ENCODE data around the gene NECAB2.

The NECAB2 gene

DNA sequence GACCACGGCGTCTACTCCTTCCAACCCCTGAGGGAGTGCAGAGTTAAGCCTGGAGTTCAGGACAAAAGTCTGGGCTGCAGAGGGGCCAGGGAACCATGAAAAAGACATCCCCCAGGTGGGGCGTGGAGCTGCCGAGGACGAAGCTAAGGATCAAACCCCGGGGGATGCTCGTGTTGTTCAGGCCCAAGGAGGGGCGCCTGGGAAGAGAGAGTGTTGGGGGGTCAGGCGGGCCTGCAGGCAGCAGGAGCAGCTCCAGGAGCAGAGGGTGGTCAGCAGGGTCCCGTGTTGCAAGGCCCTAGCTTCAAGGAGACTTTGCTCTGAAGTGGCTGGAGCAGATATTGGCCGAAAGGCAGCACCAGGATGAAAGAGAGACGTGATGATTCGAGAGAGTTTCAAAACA, 26.7 kb downstream of the NECAB2 start:
- no peak for DNase-seq

DNA sequence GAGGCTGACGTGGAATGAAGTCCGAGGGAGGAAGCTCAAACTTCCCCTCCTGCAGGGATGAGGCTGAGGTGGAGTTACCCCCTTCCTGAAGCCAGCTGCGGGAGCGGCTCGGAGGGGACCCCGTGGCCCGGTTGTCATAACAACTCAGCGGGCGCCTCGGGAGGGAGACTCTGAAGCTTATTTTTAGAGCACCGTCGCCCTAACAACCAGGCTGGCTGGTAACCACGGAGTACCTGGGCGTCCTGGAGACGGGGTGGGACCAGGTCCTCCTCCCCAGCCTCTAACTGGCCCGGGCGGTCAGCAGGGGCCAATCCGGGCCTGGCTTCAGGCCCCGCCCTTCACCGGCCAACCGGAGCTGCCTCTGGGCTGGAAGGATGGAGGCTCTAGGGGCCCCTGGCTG, 27.7 kb downstream of the NECAB2 start:
- DNase-seq, result peak; percentile 92

DNA sequence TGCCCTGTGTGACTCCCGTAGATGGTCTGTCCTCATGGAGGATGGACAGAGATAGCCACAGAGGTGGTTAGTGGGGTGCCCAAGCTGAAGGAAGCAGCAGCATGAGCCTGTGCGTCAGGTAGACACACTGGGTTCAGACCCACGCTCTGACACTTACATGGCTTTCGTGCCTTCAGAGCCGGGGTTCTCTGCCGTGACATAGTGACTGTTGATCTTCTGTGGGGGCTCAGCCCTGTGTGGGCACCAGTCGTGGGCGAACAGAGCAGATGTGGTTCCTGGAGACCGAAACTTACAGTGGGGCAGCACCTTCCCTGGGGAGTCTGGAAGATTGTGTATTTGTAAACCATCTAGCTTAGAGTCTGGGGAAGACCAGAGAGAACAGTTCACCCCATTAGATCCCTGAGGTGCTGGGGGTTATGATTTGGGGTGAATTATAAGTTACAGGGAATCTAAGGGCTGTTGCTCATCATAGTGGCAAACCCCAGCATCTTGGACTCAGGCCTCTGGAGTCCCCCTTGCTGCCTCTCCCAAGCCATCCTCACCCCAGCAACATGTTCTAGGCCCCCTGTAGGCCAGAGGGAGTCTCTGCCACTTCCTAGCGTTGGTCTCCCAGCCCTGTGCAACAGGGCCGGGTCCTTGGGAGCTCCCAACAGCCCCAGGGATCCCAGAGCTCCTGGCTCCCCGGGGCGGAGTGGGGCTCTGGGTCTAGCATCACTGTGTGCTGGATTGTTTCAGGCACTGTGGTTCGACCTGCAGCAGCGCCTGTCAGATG, 28.6 kb downstream of the NECAB2 start:
- DNase-seq, result peak; percentile 44

DNA sequence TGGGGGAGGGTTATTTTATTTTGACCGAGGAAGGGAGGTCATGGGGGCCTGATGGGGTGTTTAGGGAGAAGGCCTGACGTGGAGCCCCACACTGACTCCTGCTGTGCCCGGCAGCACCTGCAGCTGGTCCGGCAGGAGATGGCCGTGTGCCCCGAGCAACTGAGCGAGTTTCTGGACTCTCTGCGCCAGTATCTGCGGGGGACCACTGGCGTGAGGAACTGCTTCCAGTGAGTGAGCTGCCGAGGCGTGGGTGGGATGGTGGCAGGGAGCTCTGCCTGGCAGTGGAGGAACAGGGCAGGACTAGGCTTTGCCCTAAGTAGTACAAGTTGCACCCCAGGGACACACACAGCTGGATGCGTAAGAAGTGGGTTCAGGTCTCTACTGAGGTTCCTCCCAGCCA, 30.0 kb downstream of the NECAB2 start:
- no peak for DNase-seq

DNA sequence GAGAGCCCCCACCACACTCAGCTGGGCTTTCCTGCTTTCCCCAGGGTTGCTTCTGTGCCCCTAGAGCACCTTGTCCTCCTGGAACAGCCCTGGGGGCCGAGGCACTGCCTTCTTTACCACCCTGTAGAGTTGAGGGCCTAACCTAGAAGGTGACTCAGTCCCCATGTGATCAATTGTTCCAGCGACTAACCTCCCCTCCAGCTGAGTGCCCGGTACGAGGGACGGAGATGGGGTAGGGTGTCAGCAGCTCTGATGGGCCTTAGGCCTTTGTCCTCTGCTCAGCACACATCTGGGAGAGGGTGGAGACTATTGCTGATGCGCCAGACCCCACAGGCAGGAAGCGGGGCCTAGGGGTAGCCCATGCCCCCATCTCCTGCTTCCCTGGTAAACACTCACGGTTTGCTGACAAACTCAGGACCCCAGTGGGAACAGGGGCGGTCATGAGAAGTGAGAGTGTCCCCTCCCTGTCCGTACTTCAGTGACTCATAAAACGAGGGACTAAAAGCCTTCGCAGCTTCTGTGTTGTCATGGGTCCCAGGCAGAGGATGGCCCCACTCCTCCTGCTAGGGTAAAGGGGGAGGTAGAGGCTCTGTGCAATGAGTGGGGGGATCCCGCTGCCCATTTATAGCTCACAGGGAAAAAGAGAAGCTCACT, 33.1 kb downstream of the NECAB2 start:
- DNase-seq, result no peak

DNA sequence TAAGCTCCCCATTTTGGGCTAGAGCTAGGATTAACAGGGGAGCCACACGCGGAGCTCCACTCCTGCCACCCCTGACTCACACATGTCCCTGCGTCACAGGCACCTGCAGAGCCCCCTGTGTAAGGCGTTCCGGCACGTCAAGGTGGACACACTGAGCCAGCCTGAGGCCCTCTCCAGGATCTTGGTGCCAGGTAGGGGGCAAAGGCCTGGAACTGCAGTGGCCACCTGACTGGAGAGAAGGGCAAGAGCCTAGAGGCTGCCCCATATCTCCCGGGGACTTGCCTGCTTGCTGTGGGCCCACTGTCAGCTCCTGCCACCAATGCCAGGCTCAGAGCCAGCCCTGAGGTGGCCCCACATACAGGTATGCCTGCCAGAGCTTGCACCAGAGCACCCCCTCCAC, 33.7 kb downstream of the NECAB2 start:
- DNase-seq, result no peak

DNA sequence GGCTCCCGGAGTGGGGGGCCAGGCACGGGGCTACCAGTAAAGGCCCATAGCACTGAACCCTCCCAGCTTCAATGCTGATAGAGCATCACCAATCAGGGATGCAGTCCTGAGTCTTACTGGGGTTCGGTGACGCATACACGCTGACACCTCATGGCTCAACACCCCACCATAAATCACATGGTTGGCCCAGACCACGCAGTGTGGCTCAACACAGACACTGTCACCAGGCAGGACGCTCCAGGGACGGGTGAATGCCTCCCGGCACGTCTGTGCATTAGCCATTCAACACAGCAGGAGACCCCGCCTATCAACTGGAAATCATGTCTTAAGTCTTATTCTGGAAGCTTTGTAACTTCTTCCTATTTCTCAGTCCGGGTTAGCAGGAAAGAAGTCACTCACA, 35.0 kb downstream of the NECAB2 start:
- DNase-seq, result no peak

DNA sequence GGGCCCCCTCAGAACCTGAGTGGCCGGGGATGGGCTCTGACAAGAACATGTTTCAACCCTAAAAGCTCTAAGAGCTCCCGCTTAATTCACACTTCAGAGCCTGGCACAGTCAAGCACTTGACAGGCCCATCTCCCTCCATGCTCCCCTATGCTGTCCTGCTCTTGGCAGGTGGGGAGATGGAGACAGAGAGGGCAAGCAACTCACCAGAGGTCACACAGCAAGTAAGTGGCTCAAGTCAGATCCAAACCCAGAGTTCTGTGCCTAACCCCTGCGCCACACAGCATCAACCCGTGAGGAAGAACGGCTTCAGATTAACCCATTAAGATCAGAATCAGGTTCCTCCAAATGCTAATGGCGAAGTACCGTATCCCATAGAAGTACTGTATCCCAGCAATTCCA, 36.4 kb downstream of the NECAB2 start:
- DNase-seq, result no peak

DNA sequence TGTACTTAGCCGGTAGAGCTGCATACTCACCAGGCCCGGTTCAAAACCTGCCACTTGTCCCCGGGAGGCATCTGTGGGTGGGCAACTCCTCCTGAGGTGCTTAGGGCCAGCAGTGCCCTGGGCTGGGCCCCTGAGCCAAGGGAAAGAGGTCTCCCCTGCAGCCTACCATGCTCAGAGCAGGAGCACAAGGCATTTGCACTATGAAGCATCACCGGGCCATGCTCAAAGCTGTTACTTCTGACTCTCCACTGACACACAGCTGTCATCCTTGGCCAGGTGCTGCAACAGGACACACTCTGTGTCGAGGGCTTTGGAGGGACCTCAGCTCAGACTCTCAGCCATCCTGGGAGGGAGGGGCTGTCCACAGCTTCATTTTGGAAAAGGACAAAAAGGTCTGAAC, 37.3 kb downstream of the NECAB2 start:
- DNase-seq, result no peak

DNA sequence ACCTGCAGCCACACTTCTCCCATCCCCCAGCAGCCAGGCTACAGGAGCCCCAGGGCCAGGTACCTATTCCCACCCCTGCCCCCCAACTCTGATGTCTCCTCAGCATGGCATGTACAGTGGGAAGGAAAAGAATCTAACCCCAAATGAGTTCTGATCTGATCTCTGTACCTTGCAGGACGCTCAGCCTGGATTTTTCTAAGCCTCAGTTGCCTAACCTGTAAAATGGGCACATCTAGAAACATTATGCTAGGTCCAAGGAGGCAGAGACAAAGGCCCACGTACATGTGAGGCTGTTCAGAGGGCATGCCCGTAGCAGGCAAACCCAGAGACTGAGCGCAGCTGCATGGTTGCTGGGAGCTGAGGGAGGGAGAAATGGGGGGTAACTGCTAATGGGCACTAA, 39.5 kb downstream of the NECAB2 start:
- DNase-seq, result no peak

DNA sequence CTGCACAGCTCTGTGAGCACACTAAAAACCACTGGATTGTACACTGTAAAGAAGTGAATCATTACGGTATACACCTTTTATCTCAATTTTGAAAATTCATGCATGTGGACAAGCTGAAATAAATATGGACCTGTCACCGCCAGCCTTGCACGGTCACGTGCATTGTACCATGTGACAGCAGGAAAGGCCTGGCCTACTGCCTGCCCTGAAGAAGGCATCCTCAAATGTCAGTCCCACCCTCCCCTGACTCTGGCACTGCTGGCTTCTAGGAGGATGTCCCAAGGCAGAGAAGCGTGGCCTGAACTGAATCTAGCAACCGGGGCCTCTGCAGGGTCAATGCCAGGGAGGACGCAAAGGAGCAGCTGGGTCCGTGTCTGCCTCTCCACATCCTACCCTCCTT, 39.9 kb downstream of the NECAB2 start:
- no peak for DNase-seq

DNA sequence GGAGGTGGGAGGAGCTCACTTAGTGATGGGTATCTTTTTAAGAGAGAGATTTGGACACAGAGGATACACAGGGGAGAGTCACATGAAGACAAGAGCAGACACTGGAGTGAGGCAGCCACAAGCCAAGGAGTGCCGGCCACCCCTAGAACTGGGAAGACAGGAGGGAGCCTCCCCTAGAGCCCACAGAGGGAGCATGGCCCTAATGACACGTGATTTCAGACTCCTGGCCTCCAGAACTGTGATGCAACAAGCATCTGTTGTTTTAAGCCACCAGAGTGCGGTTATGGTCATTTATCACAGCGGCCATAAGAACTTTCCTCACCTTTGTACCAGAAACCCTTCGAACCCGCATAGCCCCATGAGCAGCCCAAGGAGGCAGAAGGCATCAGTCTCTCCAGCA, 41.2 kb downstream of the NECAB2 start:
- DNase-seq, result no peak

DNA sequence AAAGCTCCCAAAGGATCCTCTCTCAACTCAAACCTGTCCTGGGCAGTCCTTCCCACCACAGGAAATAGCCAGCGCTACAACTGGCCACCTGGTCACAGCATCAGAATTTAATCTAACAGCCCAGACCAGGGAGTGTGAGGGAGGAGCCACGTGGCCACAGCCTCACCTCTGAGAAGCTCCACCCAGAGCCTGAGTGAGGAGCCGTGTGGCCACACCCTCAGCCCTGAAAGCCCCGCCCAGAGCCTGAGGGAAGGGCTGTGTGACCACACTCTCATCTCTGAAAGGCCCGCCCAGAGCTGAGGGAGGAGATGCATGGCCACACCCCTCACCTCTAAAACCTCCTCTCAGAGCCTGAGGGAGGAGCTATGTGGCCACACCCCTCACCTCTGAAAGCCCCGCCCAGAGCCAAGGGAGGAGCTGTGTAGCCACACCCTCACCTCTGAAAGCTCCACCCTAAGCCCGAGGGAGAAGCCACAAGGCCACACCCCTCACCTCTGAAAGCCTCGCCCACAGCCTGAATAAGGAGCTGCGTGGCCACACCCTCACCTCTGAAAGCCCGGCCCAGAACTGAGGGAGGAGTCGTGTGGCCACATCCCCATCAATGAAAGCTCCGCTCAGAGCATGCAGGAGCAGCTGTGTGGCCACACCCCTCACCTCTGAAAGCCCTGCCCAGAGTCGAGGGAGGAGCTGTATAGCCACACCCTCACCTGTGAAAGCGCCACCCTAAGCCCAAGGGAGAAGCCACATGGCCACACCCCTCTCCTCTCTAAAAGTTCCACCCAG, 45.9 kb downstream of the NECAB2 start:
- DNase-seq, result peak; percentile 73

DNA sequence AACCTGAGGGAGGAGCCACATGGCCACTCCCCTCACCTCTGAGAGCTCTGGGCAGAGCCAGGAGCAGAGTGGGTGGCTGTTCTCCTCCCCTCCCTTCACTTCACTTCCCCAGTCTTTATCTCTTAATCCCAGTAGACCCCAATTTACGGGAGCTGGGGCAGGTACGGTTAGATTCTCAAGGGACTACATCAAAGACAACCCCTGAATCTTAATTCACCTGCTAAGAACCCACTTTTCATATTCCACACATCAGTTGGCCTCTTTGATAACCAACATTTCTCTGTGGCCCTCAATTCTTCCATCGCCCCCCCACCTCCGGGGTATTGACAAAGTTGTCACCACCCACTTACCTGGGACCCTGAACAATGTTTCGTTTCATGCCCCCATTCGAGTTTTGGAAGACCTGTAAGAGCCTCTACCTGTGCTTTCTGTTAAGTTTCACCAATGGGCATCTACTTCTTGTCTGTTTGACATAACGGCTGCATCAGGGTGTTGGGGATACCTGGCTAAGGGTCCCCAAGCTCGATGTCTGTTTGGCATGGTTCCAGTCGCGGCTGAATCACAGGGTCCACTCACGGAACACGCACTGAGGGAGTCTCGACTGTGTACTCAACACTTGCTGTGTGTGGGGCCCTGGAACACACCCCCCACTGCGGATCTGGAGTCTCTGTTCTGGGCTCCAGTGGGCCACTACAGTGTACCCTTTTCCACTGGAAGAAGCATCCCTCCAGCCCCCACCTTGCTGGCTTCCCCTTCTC, 46.7 kb downstream of the NECAB2 start:
- no peak for DNase-seq

DNA sequence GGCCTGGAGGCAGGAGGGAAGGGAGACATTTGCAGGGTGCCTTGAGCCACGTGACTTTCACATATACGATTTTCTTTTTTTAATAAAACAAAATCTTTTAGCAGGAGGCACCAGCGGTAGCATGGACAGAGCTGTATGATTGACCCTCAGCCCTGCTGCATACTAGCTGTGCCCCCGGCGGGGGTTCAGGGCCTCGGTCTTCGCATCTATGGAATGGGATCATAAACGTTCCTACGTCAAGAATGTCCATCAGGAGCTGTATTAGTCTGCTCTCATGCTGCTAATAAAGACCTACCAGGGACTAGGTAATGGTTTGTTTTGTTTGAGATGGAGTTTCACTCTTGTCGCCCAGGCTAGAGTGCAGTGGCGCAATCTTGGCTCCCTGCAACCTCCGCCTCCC, 47.4 kb downstream of the NECAB2 start:
- DNase-seq, result no peak

DNA sequence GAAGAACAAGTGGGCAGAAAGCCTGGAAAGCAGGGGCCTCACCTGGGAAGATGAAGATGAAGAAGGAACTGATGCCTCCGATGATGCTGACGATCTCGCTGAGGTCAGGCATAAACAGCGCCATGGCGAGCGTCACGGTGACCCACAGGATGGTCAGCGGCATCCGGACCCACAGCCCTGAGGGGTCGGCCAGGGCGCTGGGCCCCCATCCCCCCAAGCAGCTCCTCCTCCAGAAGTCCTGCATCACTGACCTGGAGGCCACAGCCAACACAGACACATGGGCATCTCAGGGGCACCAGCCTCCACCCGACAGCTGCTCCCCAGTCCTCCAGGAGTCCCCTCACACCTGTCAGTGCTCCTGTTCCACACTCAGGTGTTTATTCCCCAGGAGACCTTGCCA, 48.4 kb downstream of the NECAB2 start:
- no peak for DNase-seq

DNA sequence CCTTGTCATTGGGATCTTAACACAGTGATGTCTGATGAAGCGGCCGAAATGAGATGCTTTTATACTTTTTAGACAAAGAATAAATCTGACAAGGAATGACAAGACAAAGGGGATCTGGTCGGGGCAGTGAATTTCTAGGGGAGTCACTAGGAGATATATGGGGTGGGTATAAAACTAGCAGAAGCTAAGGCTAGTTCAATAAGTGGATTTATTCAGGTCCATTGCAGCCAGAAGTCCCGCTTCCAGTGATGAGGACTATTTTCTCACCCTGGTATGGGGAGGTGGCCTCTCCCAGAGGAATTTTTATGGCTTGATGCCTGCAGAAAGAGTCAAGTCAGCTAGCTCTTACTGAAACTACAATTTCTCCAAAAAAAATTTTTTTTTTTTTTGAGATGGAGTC, 50.7 kb downstream of the NECAB2 start:
- DNase-seq, result no peak

DNA sequence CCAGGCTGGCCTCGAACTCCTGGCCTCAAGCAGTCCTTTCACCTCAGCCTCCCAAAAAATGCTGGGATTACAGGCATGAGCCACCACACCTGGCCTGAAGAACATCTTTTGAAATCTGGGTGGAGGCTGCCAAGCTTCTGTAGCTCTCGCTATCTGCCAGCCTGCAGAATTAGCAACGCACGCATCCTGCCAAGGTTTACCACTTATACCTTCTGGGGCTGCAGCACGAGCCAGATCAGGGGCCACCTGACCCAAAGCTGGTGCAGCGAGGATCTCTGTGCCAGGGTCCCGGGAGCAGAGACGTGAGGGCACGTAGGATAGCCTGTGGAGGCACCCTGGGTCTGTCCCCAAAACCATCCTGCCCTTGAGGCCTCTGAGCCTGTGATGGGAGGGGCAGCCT, 52.3 kb downstream of the NECAB2 start:
- no peak for DNase-seq

DNA sequence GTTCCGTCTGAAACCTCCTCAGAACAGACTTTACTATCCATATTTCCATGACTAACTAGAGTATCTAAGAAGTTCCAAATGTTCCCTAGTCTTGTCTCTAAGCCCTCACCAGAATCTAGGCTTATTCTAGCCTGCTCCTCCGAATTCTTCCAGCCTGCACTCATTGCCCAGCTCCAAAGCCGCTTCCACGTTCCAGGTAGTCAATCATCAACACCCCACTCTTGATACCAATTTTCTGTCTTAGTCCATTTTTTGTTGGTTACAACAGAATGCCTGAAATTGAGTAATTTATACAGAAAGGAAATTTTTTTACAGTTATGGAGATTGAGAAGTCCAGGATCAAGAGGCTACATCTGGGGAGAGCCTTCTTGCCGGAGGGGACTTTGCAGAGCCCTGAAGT, 53.4 kb downstream of the NECAB2 start:
- no peak for DNase-seq

DNA sequence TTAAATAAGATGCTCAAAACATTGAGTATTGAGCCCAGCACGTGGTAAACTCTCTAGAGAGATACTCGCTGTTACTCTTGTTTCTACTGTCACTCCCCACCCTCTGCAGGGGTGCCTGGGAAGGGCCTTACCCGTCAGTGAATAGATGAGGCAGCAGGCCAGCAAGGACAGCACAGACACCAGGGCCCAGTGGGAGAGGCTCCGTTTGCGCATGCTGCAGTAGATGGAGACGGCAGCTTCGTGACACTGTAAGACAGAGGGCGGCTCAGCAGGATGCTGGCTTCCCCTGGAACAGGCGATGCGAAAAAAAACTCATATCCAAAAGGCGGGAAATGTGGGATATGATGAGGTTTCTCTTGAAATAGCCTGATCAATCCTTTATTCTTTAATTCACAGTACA, 54.6 kb downstream of the NECAB2 start:
- no peak for DNase-seq

DNA sequence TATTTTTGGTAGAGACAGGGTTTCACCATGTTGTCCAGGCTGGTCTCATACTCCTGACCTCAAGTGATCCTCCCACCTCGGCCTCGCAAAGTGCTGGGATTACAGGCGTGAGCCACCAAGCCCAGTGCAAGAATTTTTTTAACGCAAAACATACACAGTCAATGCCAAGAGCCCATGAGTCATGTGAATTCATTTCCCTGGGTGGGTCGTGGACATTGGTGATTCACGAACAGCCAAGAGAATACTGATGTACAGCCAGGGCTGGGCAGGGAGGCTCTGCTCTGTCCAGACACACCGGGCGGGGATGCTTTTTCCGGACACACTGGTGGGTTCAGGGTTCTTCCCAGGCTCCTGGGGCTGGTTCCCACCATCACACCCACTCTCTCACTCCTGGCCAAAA, 56.8 kb downstream of the NECAB2 start:
- no peak for DNase-seq

DNA sequence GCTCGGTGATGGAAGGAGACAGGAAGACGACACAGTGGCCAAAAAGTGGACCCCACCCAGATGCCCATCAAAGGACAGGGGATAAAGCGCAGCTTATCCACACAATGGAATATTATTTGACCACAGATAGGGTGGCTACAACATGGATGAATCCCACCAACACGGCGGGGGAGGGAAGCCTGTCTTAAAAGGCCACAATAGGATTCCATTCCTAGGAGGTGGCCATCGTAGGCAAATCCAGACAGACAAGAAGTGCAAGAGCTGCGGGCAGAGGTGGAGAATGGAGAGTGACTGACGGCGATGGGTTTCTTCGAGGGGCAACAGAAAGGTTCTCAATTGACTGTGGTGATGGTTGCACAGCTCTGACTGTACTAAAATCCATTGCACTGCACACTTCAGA, 58.6 kb downstream of the NECAB2 start:
- no peak for DNase-seq

DNA sequence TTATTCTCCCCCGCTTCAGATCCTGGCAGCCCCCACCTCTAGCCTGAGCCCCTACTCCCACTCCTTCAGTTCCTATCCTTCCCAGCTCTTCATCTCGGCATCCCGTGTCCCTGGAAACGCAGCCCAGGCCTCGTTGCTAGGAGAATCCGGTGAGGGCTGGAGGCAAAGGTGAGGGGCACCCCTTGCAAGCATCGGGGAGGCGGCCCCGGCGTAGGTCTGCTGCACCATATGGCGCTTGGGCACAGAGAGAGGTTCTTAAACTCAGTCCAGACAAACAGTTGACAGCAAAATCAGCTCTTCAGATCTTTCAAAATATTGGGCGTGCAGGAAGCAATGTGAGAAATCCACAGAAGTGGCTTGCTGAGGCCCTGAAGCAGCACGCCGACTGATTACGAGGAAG, 59.6 kb downstream of the NECAB2 start:
- DNase-seq, result no peak

Measured in DMS53 (cell line).